ENCODE results near the gene SPATA13.

SPATA13 gene

GRCh38 chr13:24252136-24252535 is 91.6 kb downstream of the SPATA13 start:
- no peak for DNase-seq (ENCODE audit: low read depth)

GRCh38 chr13:24253520-24254145 is 93.1 kb downstream of the SPATA13 start:
- no peak for DNase-seq (ENCODE audit: low read depth)

GRCh38 chr13:24254146-24254841 is 93.8 kb downstream of the SPATA13 start:
- DNase-seq (ENCODE audit: low read depth): peak; percentile 41

- DNase-seq (ENCODE audit: low read depth): no peak
These were observed 97.0 kb downstream of the SPATA13 start for GRCh38 chr13:24257497-24257896.

- no peak for DNase-seq (ENCODE audit: low read depth)
These were observed 101.0 kb downstream of the SPATA13 start for GRCh38 chr13:24261566-24261965.

GRCh38 chr13:24263632-24264031 is 103.1 kb downstream of the SPATA13 start:
- DNase-seq (ENCODE audit: low read depth): no peak

- peak; percentile 61 for DNase-seq (ENCODE audit: low read depth)
These were observed 104.5 kb downstream of the SPATA13 start for GRCh38 chr13:24264976-24265375.

GRCh38 chr13:24265453-24265852 is 104.9 kb downstream of the SPATA13 start:
- DNase-seq (ENCODE audit: low read depth): no peak

GRCh38 chr13:24267274-24267673 is 106.8 kb downstream of the SPATA13 start:
- DNase-seq (ENCODE audit: low read depth): no peak

GRCh38 chr13:24267801-24268200 is 107.3 kb downstream of the SPATA13 start:
- DNase-seq (ENCODE audit: low read depth): no peak

- no peak for DNase-seq (ENCODE audit: low read depth)
These were observed 109.3 kb downstream of the SPATA13 start for GRCh38 chr13:24269821-24270220.

GRCh38 chr13:24270639-24271141 is 110.2 kb downstream of the SPATA13 start:
- DNase-seq (ENCODE audit: low read depth): no peak

- no peak for DNase-seq (ENCODE audit: low read depth)
These were observed 110.7 kb downstream of the SPATA13 start for GRCh38 chr13:24271231-24271600.

GRCh38 chr13:24271601-24272451 is 111.3 kb downstream of the SPATA13 start:
- DNase-seq (ENCODE audit: low read depth): peak; percentile 23

- no peak for DNase-seq (ENCODE audit: low read depth)
These were observed 112.1 kb downstream of the SPATA13 start for GRCh38 chr13:24272452-24273161.

GRCh38 chr13:24273926-24274325 is 113.4 kb downstream of the SPATA13 start:
- no peak for DNase-seq (ENCODE audit: low read depth)

- DNase-seq (ENCODE audit: low read depth): peak; percentile 37
These were observed 114.0 kb downstream of the SPATA13 start for GRCh38 chr13:24274452-24275021.

GRCh38 chr13:24275041-24275440 is 114.5 kb downstream of the SPATA13 start:
- no peak for DNase-seq (ENCODE audit: low read depth)

- DNase-seq (ENCODE audit: low read depth): no peak
These were observed 115.8 kb downstream of the SPATA13 start for GRCh38 chr13:24276306-24276705.

GRCh38 chr13:24276861-24277260 is 116.3 kb downstream of the SPATA13 start:
- DNase-seq (ENCODE audit: low read depth): no peak

- DNase-seq (ENCODE audit: low read depth): no peak
These were observed 117.2 kb downstream of the SPATA13 start for GRCh38 chr13:24277761-24278160.

Measured in stimulated activated CD8-positive, alpha-beta memory T cell treated with anti-CD3 and anti-CD28 coated beads, Interleukin-15, amount 100 ng/mL, for 1 hour (primary cell).